Astrocyte (in vitro differentiated cells and primary cell): ENCODE data around the gene AHDC1.

Experiments used
- EZH2 ChIP-seq: IDR thresholded peaks from 2 replicates; pipeline ENCODE4 v1.6.1; 2012; ENCODE audit warnings: mild to moderate bottlenecking, low read length, inconsistent platforms; ENCODE audit not compliant: insufficient read depth
- TF ChIP-seq, protein P1 (sequence below): IDR thresholded peaks from 2 replicates; pipeline ENCODE4 v1.5.1; 2011; ENCODE audit warnings: low read depth, mild to moderate bottlenecking, inconsistent platforms, low read length, moderate library complexity; ENCODE audit not compliant: insufficient read depth

DNA sequence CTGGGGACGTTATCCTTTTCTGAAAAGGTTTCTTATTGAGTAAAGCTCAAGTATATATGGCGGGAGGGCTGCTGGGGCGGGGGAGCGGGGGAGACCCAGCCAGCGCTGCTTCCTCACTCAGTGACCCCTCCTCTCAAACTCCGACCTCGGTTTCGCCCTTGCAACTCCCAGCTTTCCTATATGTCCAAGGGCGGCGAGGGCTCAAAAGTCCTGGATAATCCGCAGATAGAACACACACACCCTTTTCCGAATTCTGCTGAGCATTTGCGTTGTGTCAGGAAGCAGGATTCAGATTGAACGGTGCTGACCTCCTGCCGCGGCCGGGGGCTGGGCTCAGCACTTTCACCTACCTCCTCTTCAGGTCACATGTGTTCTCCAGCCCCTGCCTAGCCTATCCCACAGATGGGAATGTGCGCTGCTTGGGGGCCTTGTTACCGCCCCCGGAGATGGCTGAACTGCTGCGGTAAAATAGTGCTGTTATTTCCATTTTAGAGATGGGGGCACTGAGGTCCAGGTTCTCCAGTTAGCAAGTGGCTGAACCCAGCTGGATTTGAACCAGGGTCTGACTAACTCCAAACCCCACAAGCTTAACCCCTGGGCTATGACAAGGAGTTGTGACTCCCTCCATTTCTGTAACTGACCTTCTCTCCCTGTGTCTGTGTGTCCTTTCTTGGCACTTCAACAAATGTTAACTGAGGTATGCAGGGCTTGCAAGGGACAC lies 795 bp upstream of the AHDC1 start:
- TF ChIP-seq, protein P1, sequence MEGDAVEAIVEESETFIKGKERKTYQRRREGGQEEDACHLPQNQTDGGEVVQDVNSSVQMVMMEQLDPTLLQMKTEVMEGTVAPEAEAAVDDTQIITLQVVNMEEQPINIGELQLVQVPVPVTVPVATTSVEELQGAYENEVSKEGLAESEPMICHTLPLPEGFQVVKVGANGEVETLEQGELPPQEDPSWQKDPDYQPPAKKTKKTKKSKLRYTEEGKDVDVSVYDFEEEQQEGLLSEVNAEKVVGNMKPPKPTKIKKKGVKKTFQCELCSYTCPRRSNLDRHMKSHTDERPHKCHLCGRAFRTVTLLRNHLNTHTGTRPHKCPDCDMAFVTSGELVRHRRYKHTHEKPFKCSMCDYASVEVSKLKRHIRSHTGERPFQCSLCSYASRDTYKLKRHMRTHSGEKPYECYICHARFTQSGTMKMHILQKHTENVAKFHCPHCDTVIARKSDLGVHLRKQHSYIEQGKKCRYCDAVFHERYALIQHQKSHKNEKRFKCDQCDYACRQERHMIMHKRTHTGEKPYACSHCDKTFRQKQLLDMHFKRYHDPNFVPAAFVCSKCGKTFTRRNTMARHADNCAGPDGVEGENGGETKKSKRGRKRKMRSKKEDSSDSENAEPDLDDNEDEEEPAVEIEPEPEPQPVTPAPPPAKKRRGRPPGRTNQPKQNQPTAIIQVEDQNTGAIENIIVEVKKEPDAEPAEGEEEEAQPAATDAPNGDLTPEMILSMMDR = no peak
- TF ChIP-seq EZH2 = no peak
